ENCODE data around the gene CTU2.

CTU2 gene

GRCh38 chr16:88734361-88734728 is 28.0 kb downstream of the CTU2 start:
- TF ChIP-seq TAF1 (IDR thresholded peaks at IDR 0.05; ENCODE audit: low read depth) (no peak), CREB1 (IDR thresholded peaks at IDR 0.05; ENCODE audit: low read depth) (no peak), REST (IDR thresholded peaks at IDR 0.05; ENCODE audit: low read depth) (no peak), TEAD4 (IDR thresholded peaks at IDR 0.05) (no peak), EP300 (IDR thresholded peaks at IDR 0.05; ENCODE audit: borderline replicate concordance) (no peak), MAX (IDR thresholded peaks at IDR 0.05) (no peak), EGR1 (IDR thresholded peaks at IDR 0.05) (no peak), YY1 (IDR thresholded peaks at IDR 0.05; ENCODE audit: low read depth) (no peak), RAD21 (IDR thresholded peaks at IDR 0.05; ENCODE audit: low read depth) (no peak), CEBPB (IDR thresholded peaks at IDR 0.05) (no peak), ZBTB7A (IDR thresholded peaks at IDR 0.05; ENCODE audit: low read depth) (no peak), FOXM1 (IDR thresholded peaks at IDR 0.05; ENCODE audit: borderline replicate concordance, low read depth) (no peak), TCF12 (IDR thresholded peaks at IDR 0.05; ENCODE audit: low read depth) (no peak), NFIC (IDR thresholded peaks at IDR 0.05) (no peak)
- TF ChIP-seq, protein P1, sequence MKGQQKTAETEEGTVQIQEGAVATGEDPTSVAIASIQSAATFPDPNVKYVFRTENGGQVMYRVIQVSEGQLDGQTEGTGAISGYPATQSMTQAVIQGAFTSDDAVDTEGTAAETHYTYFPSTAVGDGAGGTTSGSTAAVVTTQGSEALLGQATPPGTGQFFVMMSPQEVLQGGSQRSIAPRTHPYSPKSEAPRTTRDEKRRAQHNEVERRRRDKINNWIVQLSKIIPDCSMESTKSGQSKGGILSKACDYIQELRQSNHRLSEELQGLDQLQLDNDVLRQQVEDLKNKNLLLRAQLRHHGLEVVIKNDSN (IDR thresholded peaks at IDR 0.05), result no peak

DNA sequence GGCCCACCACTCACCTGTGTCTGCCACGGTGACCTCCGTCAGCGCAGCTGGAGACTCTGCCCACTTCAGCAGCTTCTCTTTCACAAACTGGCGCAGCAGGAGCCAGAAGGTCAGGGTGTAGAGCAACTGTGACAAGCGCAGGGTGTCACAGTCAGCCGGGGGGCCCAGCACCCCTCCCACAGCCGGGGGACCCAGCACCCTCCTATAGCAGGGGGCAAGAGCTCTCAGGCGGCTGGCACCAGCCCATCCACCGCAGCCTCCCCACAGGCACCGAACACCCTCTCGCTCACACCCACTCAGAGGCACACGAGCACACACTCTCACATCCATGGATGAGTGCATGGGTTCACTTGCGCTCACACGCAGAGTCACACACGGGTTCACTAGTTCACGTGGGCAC is 28.8 kb downstream of the CTU2 start:
- TF ChIP-seq REST (IDR thresholded peaks at IDR 0.05; ENCODE audit: low read depth) (no peak), RAD21 (IDR thresholded peaks at IDR 0.05; ENCODE audit: low read depth) (no peak), FOXM1 (IDR thresholded peaks at IDR 0.05; ENCODE audit: borderline replicate concordance, low read depth) (no peak), NFIC (IDR thresholded peaks at IDR 0.05) (no peak), TCF12 (IDR thresholded peaks at IDR 0.05; ENCODE audit: low read depth) (no peak), ZBTB7A (IDR thresholded peaks at IDR 0.05; ENCODE audit: low read depth) (no peak), TAF1 (IDR thresholded peaks at IDR 0.05; ENCODE audit: low read depth) (no peak), MAX (IDR thresholded peaks at IDR 0.05) (no peak), CEBPB (IDR thresholded peaks at IDR 0.05) (no peak), EP300 (IDR thresholded peaks at IDR 0.05; ENCODE audit: borderline replicate concordance) (no peak), CREB1 (IDR thresholded peaks at IDR 0.05; ENCODE audit: low read depth) (no peak), TEAD4 (IDR thresholded peaks at IDR 0.05) (no peak)
- TF ChIP-seq, protein P1 (IDR thresholded peaks at IDR 0.05), result no peak

GRCh38 chr16:88735616-88736015 is 29.3 kb downstream of the CTU2 start:
- TF ChIP-seq NFIC (IDR thresholded peaks at IDR 0.05), result no peak
- TF ChIP-seq ZBTB7A (IDR thresholded peaks at IDR 0.05; ENCODE audit: low read depth), result no peak
- TF ChIP-seq TAF1 (IDR thresholded peaks at IDR 0.05; ENCODE audit: low read depth), result no peak

DNA sequence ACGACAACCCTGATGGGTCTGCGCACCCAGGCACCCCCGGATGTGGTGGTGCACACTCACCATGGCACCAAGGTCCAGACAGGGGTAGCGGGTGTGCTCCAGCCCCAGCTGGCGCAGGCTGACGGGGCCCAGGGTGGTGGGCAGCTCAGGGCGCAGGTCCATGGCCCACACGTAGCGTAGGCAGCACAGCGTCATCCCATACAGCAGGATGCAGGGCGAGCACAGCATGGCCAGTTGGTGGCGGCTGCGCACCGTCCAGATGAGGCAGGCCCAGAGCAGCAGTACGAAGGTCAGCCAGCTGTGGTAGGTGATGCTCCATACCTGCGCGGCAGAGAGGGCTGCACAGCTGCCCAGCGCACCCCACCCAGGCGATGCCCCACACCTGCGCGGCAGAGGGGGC is 29.8 kb downstream of the CTU2 start:
- TF ChIP-seq EP300 (IDR thresholded peaks at IDR 0.05; ENCODE audit: borderline replicate concordance) (no peak), EGR1 (IDR thresholded peaks at IDR 0.05) (no peak), REST (IDR thresholded peaks at IDR 0.05; ENCODE audit: low read depth) (no peak), MAX (IDR thresholded peaks at IDR 0.05) (no peak), TEAD4 (IDR thresholded peaks at IDR 0.05) (no peak), YY1 (IDR thresholded peaks at IDR 0.05; ENCODE audit: low read depth) (no peak), CREB1 (IDR thresholded peaks at IDR 0.05; ENCODE audit: low read depth) (no peak), RAD21 (IDR thresholded peaks at IDR 0.05; ENCODE audit: low read depth) (no peak), ZBTB7A (IDR thresholded peaks at IDR 0.05; ENCODE audit: low read depth) (no peak), NFIC (IDR thresholded peaks at IDR 0.05) (no peak), FOXM1 (IDR thresholded peaks at IDR 0.05; ENCODE audit: borderline replicate concordance, low read depth) (no peak), TAF1 (IDR thresholded peaks at IDR 0.05; ENCODE audit: low read depth) (no peak), CEBPB (IDR thresholded peaks at IDR 0.05) (no peak), TCF12 (IDR thresholded peaks at IDR 0.05; ENCODE audit: low read depth) (no peak)
- TF ChIP-seq, protein P1 (IDR thresholded peaks at IDR 0.05), result no peak

Measured in Ishikawa (cell line).